ENCODE results near the gene TMF1.

Gene TMF1, protein sequence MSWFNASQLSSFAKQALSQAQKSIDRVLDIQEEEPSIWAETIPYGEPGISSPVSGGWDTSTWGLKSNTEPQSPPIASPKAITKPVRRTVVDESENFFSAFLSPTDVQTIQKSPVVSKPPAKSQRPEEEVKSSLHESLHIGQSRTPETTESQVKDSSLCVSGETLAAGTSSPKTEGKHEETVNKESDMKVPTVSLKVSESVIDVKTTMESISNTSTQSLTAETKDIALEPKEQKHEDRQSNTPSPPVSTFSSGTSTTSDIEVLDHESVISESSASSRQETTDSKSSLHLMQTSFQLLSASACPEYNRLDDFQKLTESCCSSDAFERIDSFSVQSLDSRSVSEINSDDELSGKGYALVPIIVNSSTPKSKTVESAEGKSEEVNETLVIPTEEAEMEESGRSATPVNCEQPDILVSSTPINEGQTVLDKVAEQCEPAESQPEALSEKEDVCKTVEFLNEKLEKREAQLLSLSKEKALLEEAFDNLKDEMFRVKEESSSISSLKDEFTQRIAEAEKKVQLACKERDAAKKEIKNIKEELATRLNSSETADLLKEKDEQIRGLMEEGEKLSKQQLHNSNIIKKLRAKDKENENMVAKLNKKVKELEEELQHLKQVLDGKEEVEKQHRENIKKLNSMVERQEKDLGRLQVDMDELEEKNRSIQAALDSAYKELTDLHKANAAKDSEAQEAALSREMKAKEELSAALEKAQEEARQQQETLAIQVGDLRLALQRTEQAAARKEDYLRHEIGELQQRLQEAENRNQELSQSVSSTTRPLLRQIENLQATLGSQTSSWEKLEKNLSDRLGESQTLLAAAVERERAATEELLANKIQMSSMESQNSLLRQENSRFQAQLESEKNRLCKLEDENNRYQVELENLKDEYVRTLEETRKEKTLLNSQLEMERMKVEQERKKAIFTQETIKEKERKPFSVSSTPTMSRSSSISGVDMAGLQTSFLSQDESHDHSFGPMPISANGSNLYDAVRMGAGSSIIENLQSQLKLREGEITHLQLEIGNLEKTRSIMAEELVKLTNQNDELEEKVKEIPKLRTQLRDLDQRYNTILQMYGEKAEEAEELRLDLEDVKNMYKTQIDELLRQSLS

DNA sequence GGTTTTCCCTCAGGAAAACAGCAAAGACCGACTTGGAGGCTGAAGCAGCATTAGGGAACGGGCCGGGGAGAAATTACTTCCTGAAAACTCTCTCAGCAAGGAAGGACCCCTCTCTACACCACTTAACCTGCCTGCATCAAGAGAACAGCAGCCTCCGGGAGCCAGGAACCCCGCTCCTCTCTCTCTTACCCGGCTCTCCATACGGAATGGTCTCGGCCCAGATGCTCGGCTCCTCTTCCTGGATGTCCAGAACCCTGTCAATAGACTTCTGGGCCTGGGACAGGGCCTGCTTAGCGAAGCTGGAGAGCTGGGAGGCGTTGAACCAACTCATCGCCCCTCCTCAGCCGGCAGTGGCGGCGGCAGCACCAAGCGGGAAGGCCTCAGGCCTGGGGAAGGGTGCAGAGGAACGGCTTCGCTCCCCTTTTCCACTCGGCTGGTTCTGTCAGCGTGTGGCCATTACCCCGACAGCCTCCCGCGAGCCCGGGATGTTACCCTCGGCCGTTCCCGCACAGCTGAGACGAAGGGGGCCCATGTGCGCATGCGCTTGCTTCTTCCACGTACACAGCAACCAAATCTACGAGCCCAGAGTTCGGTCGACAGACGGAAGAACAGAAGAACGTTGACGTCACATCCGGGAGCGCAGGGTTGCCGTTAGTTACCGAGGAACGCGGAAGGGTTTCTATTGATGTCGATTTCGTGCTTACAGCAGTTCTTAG is at the start of gene TMF1:
TMF1 (minus strand) TSS at position 578 of the 716 bp plus-strand sequence; CDS start at position 331, 247 bp downstream.
- peak; percentile 99 for DNase-seq (ENCODE audit: low read depth)

DNA sequence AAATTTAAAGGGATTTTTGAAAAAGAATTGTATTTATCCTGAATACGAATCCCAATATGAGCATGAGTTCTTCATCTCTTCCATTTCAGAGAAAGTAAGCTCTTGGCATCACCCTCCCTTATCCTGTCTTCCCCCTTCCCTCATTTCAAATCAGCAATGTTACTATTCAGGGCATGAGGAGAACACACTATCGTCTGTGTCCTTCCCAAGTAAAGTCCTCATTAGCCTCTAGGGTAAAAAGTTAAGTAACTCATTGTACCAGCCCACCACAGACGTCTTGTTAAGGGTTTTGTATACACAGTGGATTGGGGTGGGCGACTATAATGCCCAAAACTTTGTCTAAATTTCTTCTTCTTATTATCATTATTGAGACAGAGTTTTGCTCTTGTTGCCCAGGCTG is 47.4 kb upstream of the TMF1 start:
- no peak for DNase-seq (ENCODE audit: low read depth)

DNA sequence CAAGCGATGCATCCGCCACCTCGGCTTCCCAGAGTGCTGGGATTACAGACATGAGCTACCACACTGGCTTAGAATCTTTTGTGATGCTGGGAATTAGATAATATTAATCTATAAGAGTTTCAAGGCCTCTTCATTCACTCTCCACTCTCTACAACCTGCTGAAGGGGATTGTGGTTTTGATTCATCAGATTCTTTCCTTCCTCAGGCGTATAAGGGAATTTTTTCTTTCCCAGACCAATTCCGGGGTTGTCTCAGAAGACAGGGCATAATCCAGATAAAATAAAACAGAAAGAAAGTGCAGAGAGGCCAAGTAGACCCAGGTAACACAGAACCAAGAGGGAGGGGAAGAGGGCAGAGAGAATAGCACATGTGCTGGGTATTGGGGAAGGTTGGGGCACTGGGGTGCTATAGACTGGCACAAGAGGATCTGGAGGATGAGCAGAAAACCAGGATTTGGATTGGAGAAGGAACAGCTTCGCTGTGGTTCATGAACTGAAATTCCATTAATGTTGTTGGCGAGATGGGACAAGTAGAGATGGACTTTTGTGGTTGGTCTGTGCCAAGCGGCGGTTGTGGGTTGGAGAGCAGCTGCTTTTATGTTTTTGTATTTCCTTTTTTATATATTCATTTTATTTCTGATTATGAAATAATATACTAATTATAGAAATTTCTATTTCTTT is 45.4 kb upstream of the TMF1 start:
- no peak for DNase-seq (ENCODE audit: low read depth)

DNA sequence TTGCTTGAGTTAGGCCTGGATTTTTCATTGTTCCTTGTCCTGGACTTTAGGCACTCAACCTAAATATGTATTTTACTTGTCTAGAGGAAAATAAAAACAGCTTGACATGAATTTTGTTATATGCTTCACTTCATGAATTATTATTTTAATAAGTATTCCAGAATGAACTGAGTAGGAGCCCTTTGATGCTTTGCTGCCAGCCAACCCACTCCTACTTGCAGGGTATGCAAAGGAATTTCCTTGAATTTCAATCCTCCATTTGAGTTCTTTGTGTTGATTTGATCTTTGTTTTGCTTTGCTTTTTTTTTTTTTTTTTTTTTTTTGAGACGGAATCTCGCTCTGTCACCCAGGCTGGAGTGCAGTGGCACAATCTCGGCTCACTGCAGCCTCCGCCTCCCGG is 44.2 kb upstream of the TMF1 start:
- DNase-seq (ENCODE audit: low read depth): no peak

DNA sequence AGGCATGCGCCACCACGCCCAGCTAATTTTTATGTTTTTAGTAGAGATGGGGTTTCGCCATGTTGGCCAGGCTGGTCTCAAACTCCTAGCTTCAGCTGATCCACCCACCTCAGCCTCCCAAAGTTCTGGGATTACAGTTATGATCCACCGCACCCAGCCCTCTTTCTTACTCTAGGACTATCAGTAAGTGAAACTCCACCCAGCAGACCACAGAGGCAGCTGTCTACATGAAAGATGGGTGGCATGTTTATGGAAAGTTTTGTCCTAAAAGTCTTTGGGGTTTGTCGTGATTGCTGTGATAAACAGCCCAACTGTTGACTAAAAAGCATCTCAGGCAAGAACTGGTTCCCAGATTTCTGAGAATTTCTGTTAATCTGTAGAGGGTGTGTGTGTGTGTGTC is 43.5 kb upstream of the TMF1 start:
- DNase-seq (ENCODE audit: low read depth): no peak

DNA sequence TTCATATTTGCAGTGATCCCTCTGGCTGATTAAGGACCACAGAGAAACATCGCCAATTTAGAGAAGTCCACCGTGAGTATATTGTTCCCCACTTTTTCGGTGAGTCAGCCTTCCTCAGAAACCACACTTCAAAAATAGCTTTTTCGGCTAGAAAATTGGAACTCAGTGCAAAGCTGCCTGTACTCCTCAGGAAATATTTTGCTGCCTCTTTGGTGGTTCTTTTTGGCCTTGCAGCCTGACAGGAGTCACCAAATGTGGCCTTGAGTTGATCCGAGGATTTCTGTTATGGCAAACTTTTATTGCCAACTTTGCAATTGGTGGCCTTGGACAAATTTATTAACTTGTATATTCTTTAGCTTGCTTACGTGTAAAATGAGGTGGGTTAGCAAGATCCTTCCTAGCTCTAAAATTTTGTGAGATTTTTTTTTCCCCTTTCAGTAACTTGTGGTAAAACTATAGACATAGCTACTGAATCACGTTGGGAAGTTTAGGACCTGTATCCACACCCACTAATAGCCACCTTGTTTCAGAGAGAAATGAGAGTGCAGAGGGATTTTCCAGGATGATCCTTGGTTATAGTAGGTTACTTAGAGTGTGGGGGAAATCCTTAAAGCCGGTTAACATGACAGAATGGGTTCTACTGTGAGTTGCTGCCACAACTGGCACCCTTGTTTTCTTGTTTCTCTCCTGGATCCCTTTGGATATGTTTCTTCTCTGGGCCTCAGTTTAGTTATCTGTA is 42.5 kb upstream of the TMF1 start:
- peak; percentile 74 for DNase-seq (ENCODE audit: low read depth)

DNA sequence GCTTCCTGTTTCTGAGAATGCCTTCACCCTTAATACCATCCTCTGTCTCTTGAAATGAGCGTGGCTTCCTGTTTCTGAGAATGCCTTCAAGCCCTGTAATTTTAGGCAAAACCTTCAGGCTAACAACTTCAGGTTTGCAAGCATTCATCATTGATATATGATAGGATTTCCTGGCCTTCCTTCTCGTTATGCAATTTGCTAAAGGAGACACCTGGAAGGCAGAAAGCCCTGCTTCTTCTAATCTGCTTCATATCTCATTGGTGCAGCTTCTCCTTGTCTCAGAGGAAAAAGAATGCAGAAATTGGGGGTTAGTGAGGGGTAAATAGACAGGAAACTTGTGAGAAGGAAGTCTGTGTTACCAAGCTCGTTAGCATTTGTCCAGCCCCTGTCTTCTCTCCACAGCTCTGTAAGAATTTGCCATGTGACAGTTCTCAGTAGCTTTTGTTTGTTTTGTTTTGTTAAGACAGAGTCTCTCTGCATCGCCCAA is 39.9 kb upstream of the TMF1 start:
- DNase-seq (ENCODE audit: low read depth): peak; percentile 41

DNA sequence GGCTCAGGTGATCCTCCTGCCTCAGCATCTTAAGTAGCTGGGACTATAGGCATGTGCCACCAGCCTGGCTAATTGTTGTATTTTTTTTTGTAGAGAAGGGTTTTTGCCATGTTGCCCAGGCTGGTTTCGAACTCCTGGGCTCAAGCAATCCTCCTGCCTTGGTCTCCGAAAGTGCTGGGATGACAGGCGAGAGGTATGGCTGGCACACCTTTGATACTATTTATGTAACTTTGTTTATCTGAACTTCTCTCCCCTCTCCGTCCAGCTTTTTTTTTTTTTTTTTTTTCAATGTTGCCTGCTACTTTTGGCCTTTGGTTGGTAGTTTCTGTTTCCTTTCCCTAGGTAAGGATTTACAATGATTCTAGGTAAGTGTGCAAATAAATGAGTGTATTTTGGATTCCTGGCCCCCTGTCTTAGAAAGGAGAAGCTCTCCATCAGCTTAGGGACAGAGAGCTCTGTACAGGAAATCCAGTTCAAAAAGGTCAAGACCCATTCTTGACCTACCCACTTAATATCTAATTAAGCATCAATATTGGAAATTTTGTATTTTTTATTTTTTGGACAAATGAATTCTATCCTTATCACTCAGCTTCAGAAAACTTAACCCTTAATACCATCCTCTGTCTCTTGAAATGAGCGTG is 39.4 kb upstream of the TMF1 start:
- DNase-seq (ENCODE audit: low read depth): no peak

DNA sequence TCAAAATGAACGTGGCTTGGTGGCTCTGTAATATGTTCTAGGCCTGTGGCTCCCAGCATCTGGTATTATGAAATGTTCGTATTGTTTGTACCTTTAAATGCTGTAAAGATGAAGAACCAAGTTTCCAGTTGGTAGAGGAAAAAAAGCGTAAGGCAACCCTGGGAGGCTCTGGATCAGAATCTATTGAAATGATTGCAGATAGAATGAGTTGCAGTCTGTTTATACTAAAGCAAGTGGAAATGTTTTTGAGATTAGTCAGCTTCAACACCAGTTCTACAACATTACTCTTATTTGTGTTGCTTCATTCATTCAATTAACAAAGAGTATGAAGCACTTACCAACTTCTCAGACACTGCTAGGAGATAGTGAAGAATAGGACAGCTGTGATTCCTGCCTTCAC is 37.9 kb upstream of the TMF1 start:
- DNase-seq (ENCODE audit: low read depth): peak; percentile 82

DNA sequence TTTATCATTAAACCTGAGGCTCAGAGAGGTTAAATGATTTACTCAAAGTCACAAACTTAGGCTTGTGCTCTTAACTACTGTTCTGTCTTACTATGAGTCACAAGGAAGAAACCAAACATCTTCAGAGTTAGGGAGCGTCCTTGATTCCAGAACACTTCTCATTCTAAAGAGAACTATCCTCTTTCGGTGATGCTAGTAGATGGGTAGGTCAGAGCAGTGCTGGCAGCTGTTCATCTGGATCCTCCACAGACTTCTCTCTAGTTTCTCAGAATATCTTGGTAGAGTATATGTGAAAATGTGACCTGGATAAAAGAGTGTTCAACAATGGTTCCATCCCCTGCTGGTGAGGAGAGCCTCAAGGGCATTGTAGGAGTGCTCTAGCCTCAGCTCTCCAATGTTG is 35.9 kb upstream of the TMF1 start:
- peak; percentile 67 for DNase-seq (ENCODE audit: low read depth)

DNA sequence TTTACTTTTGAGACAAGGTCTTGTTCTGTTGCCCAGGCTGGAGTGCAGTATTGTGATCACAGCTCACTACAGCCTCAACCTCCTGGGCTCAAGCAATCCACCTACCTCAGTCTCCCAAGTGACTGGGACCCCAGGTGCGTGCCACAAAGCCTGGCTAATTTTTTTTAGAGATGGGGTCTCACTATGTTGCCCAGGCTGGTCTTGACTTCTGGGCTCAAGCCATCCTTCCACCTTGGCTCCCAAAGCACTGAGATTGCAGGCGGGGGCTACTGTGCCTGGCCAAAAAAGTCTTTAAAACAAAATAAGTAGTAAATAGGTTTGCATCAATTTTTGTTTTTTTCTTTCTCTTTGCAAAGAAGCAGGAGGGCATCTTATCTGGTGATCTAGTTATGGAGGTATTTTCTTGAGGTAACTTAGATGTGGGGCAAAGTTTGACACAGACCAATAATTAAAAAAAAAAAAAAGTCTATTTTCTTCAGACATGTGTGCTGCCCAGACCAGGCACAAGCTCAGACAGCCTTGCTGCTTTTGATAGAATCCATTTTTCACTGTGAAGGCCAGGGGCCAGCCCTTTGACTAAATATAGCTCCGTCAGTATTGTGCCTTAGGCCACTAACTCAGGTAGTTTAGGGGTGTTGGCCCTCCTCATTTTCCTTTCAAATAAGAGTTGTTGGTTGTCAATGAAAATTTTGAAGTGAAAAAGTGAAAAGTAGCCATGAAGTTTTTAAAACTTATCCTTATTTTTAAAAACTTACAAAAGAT is 35.1 kb upstream of the TMF1 start:
- DNase-seq (ENCODE audit: low read depth): no peak

DNA sequence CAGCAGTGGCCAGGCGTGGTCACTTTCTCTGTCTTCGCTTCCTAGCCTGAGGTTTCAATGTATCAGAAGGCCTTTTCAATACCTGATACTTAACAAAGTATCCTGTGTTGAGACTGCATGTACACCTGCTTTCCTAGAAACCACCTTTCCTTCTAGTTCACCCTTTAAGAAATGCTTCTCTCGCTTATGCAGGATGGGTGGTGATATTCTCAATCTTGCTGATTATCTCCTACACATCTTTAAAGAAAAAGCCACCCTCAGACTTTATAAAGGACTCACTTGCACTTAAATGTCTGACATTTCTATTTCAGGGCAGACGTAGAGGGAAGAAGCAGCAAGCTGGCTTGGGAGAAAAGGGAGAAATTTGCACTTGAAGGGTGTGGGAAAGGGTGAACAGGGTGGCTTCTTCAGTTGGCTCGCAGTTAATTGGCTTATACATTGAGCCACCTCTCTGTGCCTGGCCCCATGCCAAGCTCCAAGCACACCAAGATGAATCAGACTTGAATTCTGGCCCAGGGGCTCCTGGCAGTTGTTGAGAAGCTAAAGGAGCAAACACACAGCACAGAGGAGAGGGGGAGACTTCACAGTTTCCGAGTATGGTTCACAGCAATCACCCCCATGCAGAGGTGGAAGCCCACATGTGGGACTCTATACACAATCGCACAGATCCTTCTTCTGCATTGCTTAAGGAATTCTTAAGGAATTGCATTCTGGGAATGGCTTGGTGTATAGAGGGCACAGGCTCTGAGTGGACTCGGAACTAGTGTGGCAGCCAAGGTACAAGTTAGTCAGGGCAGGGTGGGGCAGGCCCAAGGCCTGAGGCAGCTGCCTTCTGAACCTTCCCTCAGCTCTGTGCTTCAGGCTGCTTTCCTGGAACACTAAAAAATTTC is 33.9 kb upstream of the TMF1 start:
- DNase-seq (ENCODE audit: low read depth): peak; percentile 92

DNA sequence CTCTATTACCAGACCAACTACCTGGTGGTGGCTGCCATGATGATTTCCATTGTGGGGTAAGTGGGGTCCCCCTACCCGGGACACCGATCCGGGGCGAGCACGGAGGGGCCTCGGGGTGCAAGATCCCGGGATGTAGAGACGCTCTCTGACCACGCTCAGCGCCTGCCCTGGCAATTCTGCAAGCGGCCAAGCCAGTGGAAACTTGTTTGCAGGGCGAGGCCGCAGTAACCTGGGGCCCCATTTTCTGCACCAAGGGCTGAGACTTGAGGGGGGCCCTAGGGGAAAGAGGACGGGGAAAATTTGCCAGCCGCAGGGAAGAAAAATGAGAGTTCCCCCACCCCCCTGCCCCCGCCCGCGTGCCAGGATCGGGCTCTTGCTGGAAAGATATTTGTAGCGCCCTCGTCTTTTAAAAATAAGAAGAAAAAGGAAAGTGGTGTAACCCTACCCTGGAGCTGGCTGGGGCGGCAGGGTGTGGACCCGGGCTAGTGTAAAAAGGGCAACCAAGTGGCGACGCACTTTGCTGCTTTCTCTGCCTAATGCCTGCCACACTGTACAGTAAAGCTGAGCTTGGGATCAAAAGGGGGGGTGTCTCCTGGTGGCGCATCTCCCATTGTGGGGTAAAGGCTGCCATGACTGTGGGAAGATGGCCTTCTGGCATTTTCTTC is 33.2 kb upstream of the TMF1 start:
- DNase-seq (ENCODE audit: low read depth): peak; percentile 40

DNA sequence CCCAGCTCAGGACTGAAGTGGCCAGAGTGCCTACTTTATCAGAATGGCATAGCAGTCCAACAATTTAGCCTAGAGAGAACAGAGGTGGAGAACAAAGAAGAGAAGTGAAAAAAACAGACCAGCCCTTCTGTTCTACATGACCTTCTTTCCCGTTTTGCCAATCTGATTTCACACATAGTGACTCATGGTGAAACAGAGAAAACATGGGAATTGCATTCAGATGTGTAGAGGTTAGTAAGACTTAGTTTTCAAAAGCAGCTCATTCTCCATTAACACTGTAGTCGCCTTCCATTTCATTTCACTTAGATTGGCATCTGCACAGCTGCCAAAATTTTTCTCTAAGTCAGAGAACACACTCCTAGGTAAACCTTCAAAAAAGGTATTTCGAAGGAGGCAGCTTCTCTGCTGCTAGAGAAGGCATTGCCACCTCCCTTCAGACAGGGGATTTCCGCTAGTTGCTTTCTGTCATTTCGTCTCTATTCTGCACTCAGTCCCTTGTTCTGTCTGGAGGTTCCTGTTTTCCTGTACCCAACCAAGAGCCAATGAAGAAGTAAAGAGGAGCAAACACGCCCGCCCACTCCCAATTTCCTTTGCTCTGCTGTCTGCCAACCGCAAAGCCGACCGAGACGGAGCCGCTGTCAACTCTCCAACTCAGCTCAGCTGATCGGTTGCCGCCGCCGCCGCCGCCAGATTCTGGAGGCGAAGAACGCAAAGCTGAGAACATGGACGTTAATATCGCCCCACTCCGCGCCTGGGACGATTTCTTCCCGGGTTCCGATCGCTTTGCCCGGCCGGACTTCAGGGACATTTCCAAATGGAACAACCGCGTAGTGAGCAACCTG is 32.4 kb upstream of the TMF1 start, which contains the start of gene ARL6IP5:
ARL6IP5 (plus strand) TSS at position 612 of the 842 bp plus-strand sequence; CDS start at position 723, 111 bp downstream.
- peak; percentile 93 for DNase-seq (ENCODE audit: low read depth)

DNA sequence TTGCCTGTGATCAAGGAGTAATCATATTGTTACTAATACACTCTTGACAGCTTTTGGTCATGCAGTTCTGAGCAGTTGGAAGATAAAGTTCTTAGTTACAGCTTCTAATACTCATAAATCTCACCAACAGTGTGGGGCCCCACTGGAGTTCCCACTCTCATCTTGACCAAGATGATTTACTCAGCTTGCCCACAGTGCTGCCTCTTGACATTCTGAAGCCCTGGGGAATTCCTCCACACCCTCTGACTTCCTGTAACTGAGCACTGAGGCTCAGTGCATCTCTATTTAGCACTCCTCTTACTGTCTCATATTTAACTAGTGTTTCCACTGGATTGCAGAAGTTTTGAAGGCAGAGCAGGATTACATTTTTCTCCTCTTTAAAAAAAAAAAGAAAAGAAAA is 30.7 kb upstream of the TMF1 start:
- peak; percentile 85 for DNase-seq (ENCODE audit: low read depth)

DNA sequence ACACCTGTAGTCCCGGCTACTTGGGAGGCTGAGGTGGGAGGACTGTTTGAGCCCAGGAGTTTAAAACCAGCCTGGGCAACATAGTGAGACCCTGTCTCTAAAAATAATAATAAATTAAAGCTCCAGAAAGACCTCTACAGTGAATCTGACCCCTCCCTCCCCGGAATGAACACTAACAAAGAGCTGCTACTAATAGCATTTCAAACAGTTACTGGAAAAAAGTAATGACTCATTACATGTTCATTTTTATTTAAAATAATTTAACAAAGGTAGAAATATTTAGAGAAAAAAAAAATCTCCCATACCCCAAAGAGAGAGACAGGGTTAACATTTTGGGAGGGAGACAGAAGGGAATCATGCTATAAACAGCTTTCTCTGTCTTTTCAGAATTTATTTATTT is 30.2 kb upstream of the TMF1 start:
- no peak for DNase-seq (ENCODE audit: low read depth)

Measured in EH (cell line).